SK-N-SH (cell line): Measurements from ENCODE around the gene MARF1. TPM values are rescaled to one million over a fixed set of nuclear protein-coding genes. Genes with fewer than 3 reads are reported as not detected.

Experiments used
- CTCF ChIA-PET: fragments of 300-600, 350-600 bp; formaldehyde crosslinking; extraction: SDS; loops from one replicate; lab custom pipeline; 2021; lab: Yijun Ruan, JAX
- POLR2A ChIA-PET: fragments of 350-600 bp; sonication (Branson Sonifier 250); formaldehyde crosslinking; extraction: SDS; loops from one replicate; lab custom pipeline; 2020; ENCODE audit warnings: antibody characterized with exemption, inconsistent platforms; lab: Yijun Ruan, JAX
- DNase-seq: peaks from one replicate; pipeline ENCODE4 v3.0.0; 2012
- H2AFZ ChIP-seq: fragments of 200-600 bp; sonication (generic); 2 replicates; pipeline ENCODE4 v1.8.1; 2016; ENCODE audit warnings: antibody characterized with exemption, mild to moderate bottlenecking, low read depth
- H3F3A ChIP-seq: fragments of 200-600 bp; sonication (generic); replicated peaks from 2 replicates; pipeline ENCODE3; 2016; ENCODE audit warnings: antibody characterized with exemption, mild to moderate bottlenecking; ENCODE audit not compliant: insufficient read depth
- H3K27ac ChIP-seq, 2 experiments: fragments of 200-500 bp in 1 of 2; fragments of 200-600 bp in 1 of 2; sonication (Bioruptor generic) in 1 of 2; sonication (generic), shearing (Covaris generic) in 1 of 2; 2 replicates each; pipeline versions ENCODE4 v1.5.1 to v1.6.1; 2014 to 2016; ENCODE audit warnings: low read depth in 2 of 2, inconsistent platforms in 1 of 2, low read length in 1 of 2, mild to moderate bottlenecking in 1 of 2, mixed read lengths in 1 of 2
- H3K27me3 ChIP-seq: fragments of 200-600 bp; sonication (generic), shearing (Covaris generic); 2 replicates; pipeline ENCODE4 v1.6.1; 2016; ENCODE audit warnings: mixed run types; ENCODE audit not compliant: insufficient read depth
- H3K36me3 ChIP-seq, 2 experiments: fragments of 200-500 bp in 1 of 2; fragments of 200-600 bp in 1 of 2; sonication (Bioruptor generic) in 1 of 2; sonication (generic) in 1 of 2; replicated peaks in 1 of 2; 2 replicates each; pipeline versions ENCODE3 to v1.5.1; 2014 to 2016; ENCODE audit warnings: low read length in 1 of 2, mild to moderate bottlenecking in 1 of 2; ENCODE audit not compliant: insufficient read depth in 2 of 2, control insufficient read depth in 1 of 2
- H3K4me1 ChIP-seq, 2 experiments: fragments of 200-500 bp in 1 of 2; fragments of 200-600 bp in 1 of 2; sonication (Bioruptor generic) in 1 of 2; sonication (generic), shearing (Covaris generic) in 1 of 2; 2 replicates each; pipeline versions ENCODE4 v1.5.1 to v1.6.1; 2014 to 2016; ENCODE audit warnings: low read depth in 1 of 2, low read length in 1 of 2, mixed run types in 1 of 2; ENCODE audit not compliant: insufficient read depth in 2 of 2, control insufficient read depth in 1 of 2
- H3K4me2 ChIP-seq: fragments of 200-600 bp; sonication (generic), shearing (Covaris generic); 2 replicates; pipeline ENCODE4 v1.6.1; 2017; ENCODE audit warnings: mixed run types
- H3K4me3 ChIP-seq, 2 experiments: fragments of 200-500 bp in 1 of 2; fragments of 200-600 bp in 1 of 2; sonication (Bioruptor generic) in 1 of 2; sonication (generic), shearing (Covaris generic) in 1 of 2; 2 replicates each; pipeline versions ENCODE4 v1.5.1 to v1.8.1; 2014 to 2016; ENCODE audit warnings: low read depth in 2 of 2, inconsistent platforms in 1 of 2, low read length in 1 of 2, mild to moderate bottlenecking in 1 of 2, mixed read lengths in 1 of 2, moderate library complexity in 1 of 2
- H3K79me2 ChIP-seq: fragments of 200-600 bp; sonication (generic); 2 replicates; pipeline ENCODE4 v1.8.1; 2017; ENCODE audit warnings: mild to moderate bottlenecking; ENCODE audit not compliant: insufficient read depth
- H3K9ac ChIP-seq: fragments of 200-600 bp; sonication (generic); 2 replicates; pipeline ENCODE4 v1.6.1; 2017; ENCODE audit warnings: mixed run types
- H3K9me2 ChIP-seq: fragments of 200-600 bp; sonication (generic); 2 replicates; pipeline ENCODE4 v1.6.1; 2017; ENCODE audit warnings: mixed run types
- H3K9me3 ChIP-seq: fragments of 200-600 bp; sonication (generic); 2 replicates; pipeline ENCODE4 v1.6.1; 2017; ENCODE audit warnings: mixed run types, mild to moderate bottlenecking, moderate library complexity
- H4K20me1 ChIP-seq: fragments of 200-600 bp; sonication (generic); 2 replicates; pipeline ENCODE4 v1.6.1; 2017; ENCODE audit warnings: mild to moderate bottlenecking, mixed run types; ENCODE audit not compliant: insufficient read depth
- CHD2 ChIP-seq: fragments of 150-350 bp; IDR thresholded peaks from 2 replicates; pipeline ENCODE4 v1.6.1; 2018; ENCODE audit warnings: low read length; ENCODE audit not compliant: partially characterized antibody
- FOSL2 ChIP-seq: IDR thresholded peaks from 2 replicates; pipeline ENCODE4 v1.4.0; 2012; ENCODE audit warnings: low read depth, mild to moderate bottlenecking, moderate library complexity, borderline replicate concordance
- FOXJ3 ChIP-seq: sonication (generic); formaldehyde crosslinking; IDR thresholded peaks from 2 replicates; pipeline ENCODE4 v1.5.1; 2020; ENCODE audit warnings: mild to moderate bottlenecking, missing genetic modification reagents
- IRF3 ChIP-seq: fragments of 150-350 bp; IDR thresholded peaks from 2 replicates; pipeline ENCODE4 v1.6.1; 2016; ENCODE audit warnings: mild to moderate bottlenecking, low read depth, low read length
- MXI1 ChIP-seq: IDR thresholded peaks from 2 replicates; pipeline ENCODE4 v1.6.1; 2012; ENCODE audit warnings: mild to moderate bottlenecking, low read depth, low read length, improper control_type of control experiment
- PBX3 ChIP-seq: IDR thresholded peaks from 2 replicates; pipeline ENCODE4; 2012
- RCOR1 ChIP-seq: fragments of 150-350 bp; IDR thresholded peaks from 2 replicates; pipeline ENCODE4 v1.6.1; 2017; ENCODE audit warnings: antibody characterized with exemption, low read length
- SMC3 ChIP-seq: IDR thresholded peaks from 2 replicates; pipeline ENCODE4 v1.6.1; 2012; ENCODE audit warnings: low read depth, low read length, improper control_type of control experiment
- YY1 ChIP-seq: IDR thresholded peaks from 2 replicates; pipeline ENCODE4 v1.4.0; 2012; ENCODE audit warnings: low read depth, mild to moderate bottlenecking
- WGBS: methylation state at CpG from one replicate; pipeline ENCODE4 v1.1.6; 2017; ENCODE audit warnings: low lambda C conversion rate; 5-methylcytosine and 5-hydroxymethylcytosine counted together
- polyA plus RNA-seq, 3 experiments: library from polyadenylated mRNA; depleted of rRNA; stranded (reverse); fragments of >200 nt; gene quantifications; 2 replicates each; pipeline ENCODE4 v1.2.3, GENCODE V29; 2012
- TF ChIP-seq, protein P1 (sequence below): fragments of 200-600 bp; sonication (generic); IDR thresholded peaks from 2 replicates; pipeline ENCODE4 v1.6.1; 2017; ENCODE audit warnings: antibody characterized with exemption, mild to moderate bottlenecking, moderate library complexity
- TF ChIP-seq, protein P2 (sequence below): IDR thresholded peaks from 2 replicates; pipeline ENCODE4 v1.4.0; 2012; ENCODE audit warnings: low read depth, borderline replicate concordance

MARF1 gene
- polyA plus RNA-seq, 1 of the 3 experiments (the other 2 are of a cell fraction) = 10.3 TPM

- no peaks in the 10 kb centered on the region for H3K4me1 ChIP-seq
- TF ChIP-seq, protein P1, sequence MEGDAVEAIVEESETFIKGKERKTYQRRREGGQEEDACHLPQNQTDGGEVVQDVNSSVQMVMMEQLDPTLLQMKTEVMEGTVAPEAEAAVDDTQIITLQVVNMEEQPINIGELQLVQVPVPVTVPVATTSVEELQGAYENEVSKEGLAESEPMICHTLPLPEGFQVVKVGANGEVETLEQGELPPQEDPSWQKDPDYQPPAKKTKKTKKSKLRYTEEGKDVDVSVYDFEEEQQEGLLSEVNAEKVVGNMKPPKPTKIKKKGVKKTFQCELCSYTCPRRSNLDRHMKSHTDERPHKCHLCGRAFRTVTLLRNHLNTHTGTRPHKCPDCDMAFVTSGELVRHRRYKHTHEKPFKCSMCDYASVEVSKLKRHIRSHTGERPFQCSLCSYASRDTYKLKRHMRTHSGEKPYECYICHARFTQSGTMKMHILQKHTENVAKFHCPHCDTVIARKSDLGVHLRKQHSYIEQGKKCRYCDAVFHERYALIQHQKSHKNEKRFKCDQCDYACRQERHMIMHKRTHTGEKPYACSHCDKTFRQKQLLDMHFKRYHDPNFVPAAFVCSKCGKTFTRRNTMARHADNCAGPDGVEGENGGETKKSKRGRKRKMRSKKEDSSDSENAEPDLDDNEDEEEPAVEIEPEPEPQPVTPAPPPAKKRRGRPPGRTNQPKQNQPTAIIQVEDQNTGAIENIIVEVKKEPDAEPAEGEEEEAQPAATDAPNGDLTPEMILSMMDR = no peak
- TF ChIP-seq YY1 = no peak
- no peak for TF ChIP-seq SMC3
- TF ChIP-seq FOXJ3 (CRISPR knock-in tag) = no peak
- no peak for TF ChIP-seq FOSL2
- TF ChIP-seq CHD2 = no peak
- no peak for TF ChIP-seq RCOR1
- no peak for TF ChIP-seq MXI1
- no peak for TF ChIP-seq IRF3
- TF ChIP-seq, protein P2, sequence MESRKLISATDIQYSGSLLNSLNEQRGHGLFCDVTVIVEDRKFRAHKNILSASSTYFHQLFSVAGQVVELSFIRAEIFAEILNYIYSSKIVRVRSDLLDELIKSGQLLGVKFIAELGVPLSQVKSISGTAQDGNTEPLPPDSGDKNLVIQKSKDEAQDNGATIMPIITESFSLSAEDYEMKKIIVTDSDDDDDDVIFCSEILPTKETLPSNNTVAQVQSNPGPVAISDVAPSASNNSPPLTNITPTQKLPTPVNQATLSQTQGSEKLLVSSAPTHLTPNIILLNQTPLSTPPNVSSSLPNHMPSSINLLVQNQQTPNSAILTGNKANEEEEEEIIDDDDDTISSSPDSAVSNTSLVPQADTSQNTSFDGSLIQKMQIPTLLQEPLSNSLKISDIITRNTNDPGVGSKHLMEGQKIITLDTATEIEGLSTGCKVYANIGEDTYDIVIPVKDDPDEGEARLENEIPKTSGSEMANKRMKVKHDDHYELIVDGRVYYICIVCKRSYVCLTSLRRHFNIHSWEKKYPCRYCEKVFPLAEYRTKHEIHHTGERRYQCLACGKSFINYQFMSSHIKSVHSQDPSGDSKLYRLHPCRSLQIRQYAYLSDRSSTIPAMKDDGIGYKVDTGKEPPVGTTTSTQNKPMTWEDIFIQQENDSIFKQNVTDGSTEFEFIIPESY = no peak
- no peak for TF ChIP-seq PBX3
- TF ChIP-seq, all 33 proteins: peak for 0
- no peak overlapping the region for H3K4me2 ChIP-seq
- H3K27ac ChIP-seq = no peak overlapping the region
- H3K9me2 ChIP-seq = no peaks in the 10 kb centered on the region
- H4K20me1 ChIP-seq = no peaks in the 10 kb centered on the region
- H3K9me3 ChIP-seq = no peaks in the 10 kb centered on the region
- no peak for DNase-seq
- H3K36me3 ChIP-seq = peaks cover 8 to 28% of the 10 kb centered on the region in 2 experiments
- no peak overlapping the region for H2AFZ ChIP-seq
- H3K27me3 ChIP-seq = no peaks in the 10 kb centered on the region
- H3F3A ChIP-seq = no peaks in the 10 kb centered on the region
- CTCF ChIA-PET = no interaction called here
- H3K9ac ChIP-seq = no peak overlapping the region
- H3K79me2 ChIP-seq = peaks cover 40% of the 10 kb centered on the region; the same call in 1 of the 2 replicates
- POLR2A ChIA-PET = interaction anchor here (0.7 kb wide), 1 partner anchor 22 kb away, joined by 8 read pairs; no protein-coding TSS in a partner anchor
- 96% methylated on average over 18 of the region's 18 CpGs for WGBS
- H3K4me3 ChIP-seq = no peak overlapping the region
Measured at GRCh38 chr16:15667091-15667742, 24.3 kb upstream of the MARF1 start.
